ENCODE data around the gene ASCC1. TPM values are rescaled to one million over a fixed set of nuclear protein-coding genes. Genes with fewer than 3 reads are reported as not detected.

Gene ASCC1
- polyA plus RNA-seq, 3 donors: 41.3 to 47.0 (median 46.5) TPM

DNA sequence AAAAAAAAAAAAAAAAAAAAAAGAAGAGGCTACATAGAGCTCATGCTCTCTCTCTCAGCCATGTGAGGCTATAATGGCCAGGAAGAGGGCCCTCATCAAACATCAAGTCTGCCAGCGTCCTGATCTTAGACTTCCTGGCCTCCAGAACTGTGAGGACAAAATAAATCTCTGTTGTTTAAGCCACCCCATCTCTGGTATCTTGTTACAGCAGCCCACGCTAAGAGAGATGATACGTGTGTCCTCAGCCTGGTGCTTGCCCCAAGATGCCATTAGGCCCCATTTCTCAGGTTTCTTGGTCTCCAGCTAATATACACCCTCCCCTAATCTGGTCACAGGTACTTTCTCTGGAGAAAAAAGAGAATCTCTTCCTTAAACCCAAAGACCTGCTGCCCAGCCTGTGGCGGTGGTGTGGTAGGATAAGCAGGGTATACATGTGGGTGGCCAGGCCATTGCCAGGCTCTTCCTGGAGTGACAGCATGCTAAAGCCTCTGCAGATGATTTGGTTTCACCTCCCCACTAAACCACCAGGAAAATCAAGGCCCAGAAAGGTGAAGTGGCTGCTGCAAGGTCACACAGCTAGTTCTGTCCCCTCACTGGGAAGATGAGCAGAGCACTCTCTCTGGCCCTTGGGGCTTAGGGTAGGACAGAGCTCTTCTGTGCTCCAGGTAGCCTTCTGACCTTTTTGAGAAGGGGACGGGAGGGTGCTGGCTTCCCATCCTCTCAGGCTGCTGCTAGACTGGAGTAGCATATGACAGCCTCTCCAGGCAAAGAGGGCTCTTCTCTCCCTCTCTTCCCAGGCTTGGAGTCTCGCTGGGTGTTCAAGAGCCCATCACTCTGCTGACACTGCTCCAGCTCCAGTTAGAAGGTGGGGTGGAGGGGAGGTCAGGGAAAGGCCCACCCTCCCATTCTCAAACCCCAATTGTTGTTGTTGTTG is 133.0 kb downstream of the ASCC1 start:
- no peak for DNase-seq (ENCODE audit: extremely low read depth in 1 of 11, low read depth in 9 of 11, low spot score in 4 of 11)

DNA sequence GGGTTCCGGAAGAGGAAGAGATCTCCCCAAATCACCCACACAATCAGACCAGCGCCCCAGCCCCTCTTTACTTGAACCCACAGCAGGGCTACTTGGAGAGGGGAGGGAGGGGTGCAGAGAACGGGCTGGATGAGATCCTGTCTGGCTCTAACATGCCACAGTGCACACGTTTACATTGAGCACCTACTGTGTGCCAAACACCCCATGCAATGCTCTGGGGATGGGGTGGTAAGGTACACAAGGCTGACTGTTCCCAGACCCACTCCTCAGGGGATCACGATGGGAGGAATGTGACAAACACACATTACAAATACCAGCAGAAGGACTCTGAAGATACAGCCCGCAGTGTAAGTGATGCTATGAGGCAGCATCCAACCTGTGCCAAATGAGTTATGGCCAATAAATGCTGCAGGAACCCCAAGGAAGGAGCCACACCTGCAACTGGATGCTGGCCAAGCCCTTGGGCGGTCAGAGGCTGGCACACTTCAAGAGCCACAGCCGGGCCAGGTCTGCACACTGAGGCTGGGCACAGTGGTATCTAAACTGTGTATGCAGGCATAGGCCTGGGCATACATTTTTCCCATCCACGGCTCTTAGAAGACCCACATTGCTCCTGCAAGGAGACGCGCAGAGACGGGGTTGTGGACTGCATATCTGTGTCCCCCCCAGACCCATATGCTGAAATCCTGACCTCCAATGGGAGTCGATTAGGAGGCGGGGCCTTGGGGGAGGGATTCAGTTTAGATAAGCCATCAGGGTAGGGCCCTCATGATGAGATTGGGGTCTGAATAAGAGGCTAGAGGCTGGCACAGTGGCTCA is 134.1 kb downstream of the ASCC1 start:
- DNase-seq (ENCODE audit: extremely low read depth in 1 of 11, low read depth in 9 of 11, low spot score in 4 of 11): no peak

DNA sequence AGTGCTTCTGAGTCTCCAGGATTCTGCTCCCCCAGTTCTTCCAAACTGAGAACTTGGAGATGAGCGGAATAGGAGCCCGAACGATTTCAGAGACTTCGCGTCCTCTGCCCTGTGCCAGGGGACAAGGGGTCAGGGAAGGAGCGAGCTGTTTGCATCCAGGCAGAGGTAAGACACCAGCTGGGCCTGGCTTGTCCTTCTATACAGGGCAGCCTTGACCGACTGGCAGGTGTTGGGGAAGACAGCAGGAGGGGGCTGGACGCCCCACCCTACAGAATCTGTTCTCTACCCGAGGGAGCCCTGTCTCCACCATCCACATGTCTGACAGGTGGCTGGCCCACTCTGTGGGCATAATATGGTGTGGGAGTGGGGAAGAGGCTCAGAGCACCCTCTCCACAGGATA is 134.9 kb downstream of the ASCC1 start:
- no peak for DNase-seq (ENCODE audit: extremely low read depth in 1 of 11, low read depth in 9 of 11, low spot score in 4 of 11)

DNA sequence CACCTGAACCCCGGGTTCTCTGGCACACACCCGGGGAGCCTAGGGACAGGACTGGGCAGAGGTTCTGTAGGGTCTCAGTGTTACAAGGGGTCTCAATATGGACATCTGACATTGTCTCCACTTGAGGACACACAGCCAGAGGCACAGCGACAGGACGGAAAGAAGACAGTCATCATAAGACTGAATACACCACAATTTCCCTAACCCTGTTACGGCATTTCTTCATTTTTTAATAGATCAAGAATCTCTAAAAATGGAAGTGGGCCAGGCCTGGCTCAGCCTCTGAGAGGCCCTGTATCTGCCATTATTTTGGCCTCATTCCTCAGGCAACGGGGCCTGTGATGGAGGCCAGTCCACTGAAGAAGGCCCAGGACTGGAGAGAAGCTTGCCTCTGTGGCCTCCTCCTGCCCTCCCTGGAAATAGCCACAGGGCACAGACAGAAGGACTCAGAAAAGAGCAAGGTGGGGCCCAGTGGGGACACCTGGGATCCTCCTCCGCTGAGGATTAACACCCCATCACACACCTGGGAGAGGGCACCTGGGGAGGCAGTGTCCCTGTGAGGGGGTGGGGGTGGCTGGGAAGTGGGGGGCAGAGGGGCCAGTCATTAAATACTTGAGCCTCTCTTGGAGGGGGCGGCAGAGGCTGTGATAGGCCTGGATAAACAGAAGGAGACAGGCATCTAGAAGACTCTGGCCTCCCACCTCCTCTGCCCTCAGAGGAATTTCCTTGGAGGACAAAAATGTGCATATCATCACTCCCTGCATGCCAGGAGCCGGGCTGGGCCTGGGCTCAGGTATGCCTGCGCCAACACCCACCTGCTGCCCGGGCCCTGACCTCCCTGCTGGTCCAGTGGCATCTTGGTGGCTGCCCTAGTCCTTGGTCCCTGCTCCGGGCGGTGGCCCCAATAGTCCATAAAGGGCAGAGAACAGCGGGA is 135.8 kb downstream of the ASCC1 start:
- no peak for DNase-seq (ENCODE audit: extremely low read depth in 1 of 11, low read depth in 9 of 11, low spot score in 4 of 11)

DNA sequence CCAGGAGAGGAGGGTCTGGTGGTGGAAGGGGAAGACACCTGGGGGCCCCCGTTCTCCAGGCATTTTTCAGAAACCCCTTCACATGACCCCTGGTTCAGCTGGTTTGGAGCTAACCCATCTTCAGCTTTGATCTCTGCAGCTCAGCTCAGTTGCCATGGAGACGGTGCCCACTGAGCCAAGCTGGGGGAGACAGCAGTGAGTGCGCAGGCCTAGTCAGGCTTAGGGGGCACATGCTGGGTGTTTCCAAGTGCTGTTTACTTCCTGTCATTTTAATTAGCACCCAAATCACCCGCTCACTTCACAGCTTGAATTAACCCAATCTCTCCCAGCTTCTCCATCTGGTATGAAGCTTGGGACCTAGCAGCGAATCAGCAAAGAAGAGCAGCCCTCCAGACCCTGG is 136.7 kb downstream of the ASCC1 start:
- peak in 1 of 11 donors; percentile 65 for DNase-seq (ENCODE audit: extremely low read depth in 1 of 11, low read depth in 9 of 11, low spot score in 4 of 11)

DNA sequence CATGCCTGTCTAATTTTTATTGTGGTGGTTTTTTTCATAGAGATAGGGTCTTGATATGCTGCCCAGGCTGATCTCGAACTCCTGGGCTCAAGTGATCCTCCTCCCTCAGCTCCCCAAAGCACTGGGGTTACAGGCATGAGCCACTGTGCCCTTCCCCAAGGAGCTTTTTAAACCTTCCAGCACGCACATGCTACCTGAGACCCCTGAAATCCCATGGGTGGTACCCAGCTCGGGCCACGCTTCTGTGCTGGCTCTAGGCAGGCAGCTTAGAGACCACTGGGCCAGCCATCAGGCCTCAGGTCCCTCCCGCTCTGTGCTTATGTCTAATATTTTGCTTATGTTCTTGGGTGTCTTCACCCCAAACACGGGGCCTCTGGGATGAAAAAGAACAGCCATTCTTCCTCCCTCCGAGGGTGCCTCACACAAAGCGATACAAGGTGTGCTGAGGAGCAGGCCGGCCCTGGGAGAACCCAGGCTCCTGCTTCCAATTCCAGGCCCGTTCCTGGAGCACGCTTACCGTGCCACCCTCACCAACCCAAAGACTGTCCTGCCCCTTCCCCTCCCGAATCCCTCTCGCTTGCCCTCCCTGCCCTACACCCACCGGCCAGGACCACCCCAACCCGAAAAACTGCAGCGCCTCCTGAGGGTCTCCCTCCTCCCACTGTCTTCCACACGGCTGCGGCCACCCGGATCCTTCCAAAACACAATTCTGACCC is 138.6 kb downstream of the ASCC1 start:
- no peak for DNase-seq (ENCODE audit: extremely low read depth in 1 of 11, low read depth in 9 of 11, low spot score in 4 of 11)

DNA sequence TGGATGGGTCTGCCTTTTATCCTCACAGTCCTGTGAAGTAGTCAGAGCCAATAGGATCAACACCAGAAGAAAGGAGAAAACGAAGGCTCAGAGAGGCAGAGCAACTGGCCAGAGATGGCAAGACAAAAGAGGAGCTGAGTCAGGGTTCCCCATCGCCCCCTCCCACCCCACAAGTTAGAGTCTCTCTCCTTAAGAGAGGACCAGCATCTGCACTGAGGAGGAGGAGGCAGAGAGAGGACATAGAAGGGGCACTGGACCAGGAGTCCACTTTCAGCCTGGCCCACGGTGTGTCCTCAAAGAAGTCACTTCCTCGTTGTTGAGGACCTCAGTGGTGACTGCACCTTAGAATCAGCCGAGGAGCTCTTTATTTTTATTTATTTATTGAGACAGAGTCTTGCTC is 139.3 kb downstream of the ASCC1 start:
- no peak for DNase-seq (ENCODE audit: extremely low read depth in 1 of 11, low read depth in 9 of 11, low spot score in 4 of 11)

DNA sequence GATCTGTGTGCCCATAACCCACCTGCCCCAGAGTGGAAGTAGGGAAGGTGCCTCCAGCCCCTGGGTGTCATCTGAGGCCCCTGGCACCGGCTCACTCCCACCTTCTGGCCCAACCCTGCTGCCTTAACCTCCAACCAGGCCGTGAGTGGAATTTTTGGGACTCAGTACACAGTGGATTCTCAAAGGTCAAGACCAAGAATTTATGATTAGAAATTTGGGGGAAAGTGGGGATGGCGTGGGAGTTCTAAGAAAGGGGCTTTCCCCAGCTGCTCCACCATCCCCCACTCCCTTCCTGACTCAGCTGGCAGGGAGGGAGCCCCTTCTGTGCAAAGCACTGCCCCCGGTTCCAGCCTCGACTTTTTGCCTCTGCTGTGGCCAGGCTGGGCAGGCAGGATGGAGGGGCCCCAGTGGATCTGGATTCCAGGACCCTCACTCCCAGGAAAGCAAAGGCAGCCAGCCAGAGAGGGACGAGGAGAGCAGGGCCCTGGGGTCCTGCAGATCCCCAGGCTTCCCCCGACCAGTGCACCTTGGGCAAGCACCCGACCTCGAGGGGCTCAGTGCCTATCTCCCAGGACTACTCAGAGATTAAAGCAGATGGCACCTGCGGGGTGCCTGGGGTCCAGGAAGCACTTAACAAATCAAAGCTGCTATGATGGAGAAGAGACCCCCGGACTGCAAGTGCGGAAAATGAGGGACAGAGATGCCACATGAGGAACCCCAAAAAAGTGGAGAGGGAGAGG is 140.5 kb downstream of the ASCC1 start:
- DNase-seq (ENCODE audit: extremely low read depth in 1 of 11, low read depth in 9 of 11, low spot score in 4 of 11): no peak

DNA sequence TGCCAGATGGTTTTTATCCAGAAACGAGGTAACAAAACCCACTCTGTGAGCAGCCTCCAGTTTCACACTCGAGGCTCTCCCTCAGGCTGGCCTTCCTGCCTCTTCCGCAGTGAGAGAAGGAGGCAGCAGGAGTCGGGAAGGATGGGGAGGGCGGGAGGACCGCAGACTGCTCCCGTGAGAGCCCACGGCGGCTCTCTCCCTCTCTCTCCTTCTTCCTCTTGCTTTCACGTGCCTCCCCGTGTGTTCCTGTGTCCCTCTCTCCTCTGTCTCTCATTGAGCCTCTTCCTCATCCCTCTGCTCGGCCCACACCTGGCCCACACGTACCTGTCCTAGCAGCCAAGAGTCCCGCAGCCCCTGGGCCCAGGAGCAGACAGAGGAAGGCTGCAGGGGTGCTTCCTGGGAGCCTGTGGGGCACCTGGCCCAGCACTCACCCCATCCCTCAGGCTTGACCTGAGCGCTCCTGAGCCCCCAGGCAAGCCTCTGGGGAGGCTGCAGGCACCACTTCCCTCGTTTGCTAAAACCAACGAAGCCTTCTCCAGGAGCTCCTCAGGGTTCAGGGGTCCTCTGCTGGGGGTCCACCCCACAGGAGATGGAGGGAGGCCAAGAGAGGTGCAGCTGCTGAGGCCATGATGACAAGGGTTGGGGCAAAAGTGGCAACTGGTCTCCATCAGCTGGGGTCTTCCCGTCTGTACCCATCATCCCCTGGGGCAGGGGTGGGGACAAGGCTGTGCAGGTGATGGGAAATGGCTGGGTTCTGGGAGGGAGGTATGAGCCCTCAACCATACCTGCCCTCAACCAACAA is 141.3 kb downstream of the ASCC1 start:
- DNase-seq (ENCODE audit: extremely low read depth in 1 of 11, low read depth in 9 of 11, low spot score in 4 of 11): no peak

DNA sequence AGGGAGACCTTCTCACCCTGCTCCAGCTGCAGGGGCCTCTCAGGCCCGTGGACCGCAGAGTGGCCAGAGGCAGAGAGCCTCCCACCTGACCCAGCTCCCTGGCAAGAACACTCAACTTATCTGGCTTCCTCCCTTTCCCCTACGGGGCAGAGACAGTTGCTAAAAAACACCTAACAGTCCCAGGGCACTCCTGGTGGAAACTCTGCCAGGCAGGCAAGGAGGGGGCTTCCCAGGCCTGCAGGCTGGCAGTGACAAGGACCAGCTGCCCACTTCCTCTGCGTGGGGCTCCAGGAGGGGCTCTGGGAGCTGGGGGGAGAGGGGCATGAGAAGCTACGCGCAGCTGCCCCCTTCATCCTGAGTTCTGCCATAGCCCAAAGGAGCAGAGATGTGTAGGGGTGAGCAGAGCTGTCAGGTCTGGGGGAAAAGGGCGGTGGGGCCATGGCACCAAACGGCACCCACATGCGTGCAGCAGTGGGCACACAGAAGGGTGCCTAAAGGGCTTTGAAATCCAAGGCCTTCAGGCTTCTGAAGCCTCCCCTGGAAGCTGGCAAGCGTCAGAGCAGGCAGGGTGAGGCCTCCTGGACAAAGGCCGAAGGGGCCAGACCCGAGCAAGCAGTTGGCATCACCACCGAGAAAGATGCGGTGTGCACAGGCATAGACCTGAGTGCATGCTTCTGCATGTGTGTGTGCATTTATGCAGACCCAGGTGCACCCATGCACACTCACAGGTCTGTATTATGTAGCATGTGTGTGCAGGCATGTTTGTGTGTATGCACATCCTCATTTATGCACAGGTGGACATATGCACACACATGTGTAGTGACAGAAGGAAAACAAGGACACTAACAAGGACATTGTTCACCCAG is 142.1 kb downstream of the ASCC1 start:
- DNase-seq (ENCODE audit: extremely low read depth in 1 of 11, low read depth in 9 of 11, low spot score in 4 of 11): no peak

DNA sequence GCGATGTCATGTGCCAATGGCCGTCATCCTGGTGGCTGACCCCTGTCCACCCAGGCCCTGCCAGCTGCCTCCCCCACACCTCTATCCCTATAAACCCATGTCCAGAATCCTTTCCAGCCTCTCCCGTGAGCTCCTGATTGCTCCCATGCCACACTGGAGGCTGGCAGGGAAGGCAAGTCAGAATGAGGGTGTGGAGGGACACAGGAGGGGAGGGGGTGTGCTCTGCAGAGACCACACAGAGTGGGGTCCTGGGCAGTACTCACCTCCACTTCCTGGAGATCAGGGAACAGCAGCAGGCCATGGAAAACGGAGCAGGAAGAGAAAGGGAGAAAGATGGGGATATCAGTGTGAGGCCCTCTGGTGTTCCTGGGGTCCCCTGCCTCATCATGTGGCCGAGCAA is 143.4 kb downstream of the ASCC1 start:
- no peak for DNase-seq (ENCODE audit: extremely low read depth in 1 of 11, low read depth in 9 of 11, low spot score in 4 of 11)

DNA sequence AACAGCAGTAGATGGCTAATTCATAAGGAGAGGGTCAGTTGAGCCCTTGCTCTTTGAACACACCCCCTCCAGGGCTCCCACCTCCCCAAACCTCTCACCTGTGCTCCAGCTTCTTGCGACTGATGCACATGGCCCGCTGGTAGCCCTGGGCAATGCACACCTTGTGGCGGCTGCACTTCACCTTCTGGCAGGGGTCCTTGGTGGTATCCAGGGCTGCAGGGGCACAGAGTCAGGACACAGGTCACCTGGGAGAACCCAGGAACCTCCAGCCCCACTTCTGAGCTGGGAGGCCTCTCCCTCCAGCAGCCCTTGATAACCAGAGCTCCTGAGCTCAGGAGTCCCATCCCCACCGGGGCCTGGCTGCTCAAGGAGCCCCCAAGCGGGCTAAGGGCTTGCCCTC is 144.0 kb downstream of the ASCC1 start:
- DNase-seq (ENCODE audit: extremely low read depth in 1 of 11, low read depth in 9 of 11, low spot score in 4 of 11): no peak

DNA sequence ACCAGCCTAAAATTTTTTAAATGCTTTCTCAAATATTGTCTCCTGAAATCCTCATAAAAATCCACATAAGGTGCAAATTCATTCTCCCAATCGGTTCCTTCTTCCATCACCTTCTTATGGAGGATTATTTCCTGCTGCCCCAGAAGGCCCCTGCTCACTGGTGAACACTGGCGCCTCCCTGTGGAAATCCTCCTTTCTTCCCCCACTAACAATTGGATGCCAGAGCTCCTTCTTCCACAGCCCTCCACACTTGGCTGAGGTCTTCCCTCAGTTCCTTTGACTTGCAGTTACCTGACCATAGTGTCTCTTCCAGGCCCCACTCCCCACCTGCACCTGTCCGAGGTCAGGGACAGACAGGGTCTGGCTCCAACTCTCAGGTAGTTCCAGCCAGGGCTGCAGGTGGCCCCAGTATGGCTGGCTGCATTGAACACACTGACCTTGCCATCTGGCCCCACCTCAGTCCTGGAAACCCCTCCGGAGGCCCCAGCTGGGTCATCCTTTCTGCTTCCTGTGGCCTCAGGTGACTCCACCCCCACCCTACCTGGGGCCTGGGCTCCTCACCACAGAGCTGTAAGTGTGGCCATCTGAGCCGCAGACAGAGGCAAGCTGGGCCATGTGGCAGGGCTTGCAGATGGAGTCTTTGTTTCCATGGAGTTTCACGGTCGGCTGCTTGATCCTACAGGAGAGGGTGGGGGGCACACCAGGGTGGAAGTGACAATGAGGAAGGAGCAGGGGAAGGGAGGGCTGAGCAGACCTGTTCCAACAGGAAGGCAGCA is 146.1 kb downstream of the ASCC1 start:
- DNase-seq (ENCODE audit: extremely low read depth in 1 of 11, low read depth in 9 of 11, low spot score in 4 of 11): peak in 4 of 11 donors; percentile 53 to 77 (median 56)

DNA sequence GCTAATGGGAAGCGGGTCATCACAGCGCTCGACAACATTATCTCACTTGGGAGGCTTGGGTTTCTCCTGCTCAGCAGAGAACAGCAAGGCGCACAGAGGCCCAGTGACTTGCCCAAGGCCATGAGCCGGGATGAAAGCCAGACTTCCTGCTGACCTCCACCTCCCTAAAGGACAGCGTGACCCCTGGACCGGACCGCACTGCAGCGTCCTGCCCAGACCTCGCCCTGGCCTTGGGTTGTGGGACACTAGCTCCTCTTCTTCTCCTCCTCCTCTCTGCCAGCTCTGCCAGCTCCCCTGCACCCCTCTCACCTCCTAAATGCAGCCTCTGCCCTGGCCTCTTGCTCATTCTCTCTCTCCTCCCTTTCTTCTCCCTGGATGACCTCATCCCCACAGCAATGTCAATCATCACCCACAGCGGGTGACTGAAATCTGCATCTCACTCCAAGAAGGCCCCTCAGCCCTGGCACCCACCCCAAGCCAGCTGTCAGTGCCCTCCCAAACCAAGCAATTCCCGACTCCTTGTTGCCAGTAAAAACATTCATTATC is 147.1 kb downstream of the ASCC1 start:
- DNase-seq (ENCODE audit: extremely low read depth in 1 of 11, low read depth in 9 of 11, low spot score in 4 of 11): no peak

DNA sequence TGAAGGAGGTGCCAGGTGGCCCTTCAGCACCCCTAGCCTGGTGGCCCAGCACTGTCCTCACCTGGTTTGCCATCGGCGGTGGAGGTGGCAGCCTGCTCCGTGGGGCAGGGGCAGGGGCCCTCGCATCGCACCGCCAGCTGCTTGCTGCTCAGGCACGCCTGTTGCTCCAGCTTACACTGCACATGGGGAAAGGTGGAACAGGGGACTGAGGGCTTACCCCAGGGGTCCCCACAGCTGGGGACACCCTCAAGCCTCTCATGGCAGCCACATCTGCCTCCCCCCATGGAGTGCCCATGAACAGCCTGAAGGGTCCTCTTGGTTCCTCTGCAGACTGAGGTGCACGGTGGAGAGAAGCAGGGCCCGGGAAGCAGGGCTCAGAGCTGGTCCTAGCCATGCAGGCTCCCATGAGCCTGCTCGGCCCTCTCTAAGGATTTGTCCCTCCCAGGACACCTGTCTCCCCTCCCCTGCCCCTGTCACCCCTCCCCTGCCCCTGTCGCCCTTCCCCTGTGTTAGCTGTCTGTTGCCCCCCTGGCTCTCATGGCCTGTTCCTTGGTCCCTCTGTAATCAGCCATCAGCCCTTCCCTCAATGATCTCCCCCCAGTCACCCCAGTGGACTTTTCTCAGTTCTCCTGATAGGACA is 147.8 kb downstream of the ASCC1 start:
- DNase-seq (ENCODE audit: extremely low read depth in 1 of 11, low read depth in 9 of 11, low spot score in 4 of 11): no peak
